GM18870 (cell line): Measurements from ENCODE around the gene RHOF.

Source experiments
- ATAC-seq: cut with Tn5 transposase; IDR thresholded peaks from one replicate; pipeline ENCODE4 v1.9.1; 2021; ENCODE audit warnings: moderate library complexity; ENCODE audit not compliant: unreplicated experiment

The RHOF gene

DNA sequence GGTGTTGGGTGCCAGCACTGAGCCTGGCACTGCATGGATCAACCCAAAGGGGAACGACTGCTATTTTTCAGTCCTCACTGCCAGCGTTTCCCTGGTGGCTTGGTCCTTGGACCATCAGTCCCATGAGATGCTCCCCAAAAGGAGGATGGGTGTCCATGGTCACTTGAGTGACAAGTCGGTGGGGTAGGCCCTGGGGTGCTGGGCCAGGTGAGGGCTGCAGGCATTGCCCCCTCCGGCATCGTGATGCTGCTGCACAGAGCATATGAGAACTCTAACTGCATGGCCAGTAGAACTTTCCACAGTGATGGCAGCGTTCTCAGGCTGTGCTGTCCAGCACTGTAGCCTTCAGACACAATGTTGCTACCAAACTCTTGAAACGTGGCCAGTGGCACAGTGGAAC lies 26.6 kb upstream of the RHOF start:
- no peak for ATAC-seq

- no peak for ATAC-seq
Measured at GRCh38 chr12:121819212-121819949, 25.9 kb upstream of the RHOF start.

DNA sequence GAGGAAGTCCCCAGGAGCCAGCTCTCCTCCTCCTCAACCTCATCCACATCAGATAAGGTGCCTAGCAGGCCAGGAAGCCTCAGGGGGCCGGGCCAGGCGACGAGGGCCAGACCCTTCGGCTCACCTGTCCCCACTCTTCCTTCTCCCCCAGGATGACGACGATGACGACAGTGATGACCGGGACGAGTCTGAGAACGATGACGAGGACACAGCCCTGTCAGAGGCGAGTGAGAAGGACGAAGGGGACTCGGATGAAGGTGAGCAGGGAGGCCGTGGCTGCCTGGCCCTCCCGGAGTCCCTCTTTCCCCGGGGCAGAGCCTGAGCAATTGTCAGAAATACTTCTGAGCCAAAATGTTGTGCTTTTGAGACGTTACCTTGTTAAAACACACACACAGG lies 24.2 kb upstream of the RHOF start:
- ATAC-seq: no peak

- ATAC-seq: no peak
Measured at GRCh38 chr12:121816925-121817647, 23.6 kb upstream of the RHOF start.

GRCh38 chr12:121815263-121815662 lies 21.8 kb upstream of the RHOF start:
- ATAC-seq: no peak

- no peak for ATAC-seq
Measured at GRCh38 chr12:121814429-121815119, 21.1 kb upstream of the RHOF start.

DNA sequence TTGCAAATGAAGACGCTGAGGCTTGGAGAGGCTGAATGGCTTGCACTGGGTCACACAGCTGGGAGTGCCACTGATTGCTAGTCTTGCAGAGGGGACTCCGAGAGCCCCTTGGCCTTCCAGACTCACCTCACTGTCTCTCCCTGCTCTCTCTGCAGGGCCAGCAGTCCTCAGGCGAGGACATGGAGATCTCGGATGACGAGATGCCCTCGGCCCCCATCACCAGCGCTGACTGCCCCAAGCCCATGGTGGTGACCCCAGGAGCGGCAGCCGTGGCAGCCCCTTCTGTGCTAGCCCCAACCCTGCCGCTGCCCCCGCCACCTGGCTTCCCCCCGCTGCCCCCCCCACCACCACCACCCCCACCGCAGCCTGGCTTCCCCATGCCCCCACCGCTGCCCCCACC lies 20.5 kb upstream of the RHOF start:
- ATAC-seq: no peak

- no peak for ATAC-seq
Measured at GRCh38 chr12:121812921-121813896, 19.7 kb upstream of the RHOF start.

DNA sequence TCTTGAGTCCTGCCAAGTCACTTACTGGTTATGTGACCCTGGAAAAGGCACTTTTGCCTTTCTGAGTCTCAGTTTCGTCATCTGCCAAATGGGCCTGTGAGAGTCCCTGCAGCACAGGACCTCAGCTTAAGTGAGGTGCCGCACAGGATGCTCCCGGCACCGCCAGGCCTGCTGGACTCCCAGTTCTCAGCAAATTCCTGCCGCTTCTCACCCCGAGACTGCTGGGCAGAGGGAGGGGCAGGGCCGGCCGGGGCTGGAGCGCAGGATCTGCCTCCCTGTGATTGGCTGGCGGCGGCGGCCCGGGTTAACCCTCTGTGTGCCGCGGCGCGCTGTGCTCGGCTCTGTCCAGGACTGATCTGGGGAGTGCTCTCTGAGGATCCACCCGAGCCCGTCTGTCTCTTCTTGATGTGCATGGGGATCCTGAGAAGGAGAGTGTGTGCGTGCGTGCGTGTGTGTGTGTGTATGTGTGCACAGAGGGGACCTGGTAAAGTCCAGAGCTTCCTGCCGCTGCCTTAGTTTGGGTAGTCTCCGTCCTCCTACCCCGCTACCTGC lies 18.9 kb upstream of the RHOF start:
- ATAC-seq: no peak

GRCh38 chr12:121811434-121812319 lies 18.2 kb upstream of the RHOF start:
- no peak for ATAC-seq

GRCh38 chr12:121810833-121811433 lies 17.4 kb upstream of the RHOF start:
- ATAC-seq: no peak

- no peak for ATAC-seq
Measured at GRCh38 chr12:121810234-121810817, 16.8 kb upstream of the RHOF start.

- ATAC-seq: no peak
Measured at GRCh38 chr12:121809712-121810116, 16.2 kb upstream of the RHOF start.

DNA sequence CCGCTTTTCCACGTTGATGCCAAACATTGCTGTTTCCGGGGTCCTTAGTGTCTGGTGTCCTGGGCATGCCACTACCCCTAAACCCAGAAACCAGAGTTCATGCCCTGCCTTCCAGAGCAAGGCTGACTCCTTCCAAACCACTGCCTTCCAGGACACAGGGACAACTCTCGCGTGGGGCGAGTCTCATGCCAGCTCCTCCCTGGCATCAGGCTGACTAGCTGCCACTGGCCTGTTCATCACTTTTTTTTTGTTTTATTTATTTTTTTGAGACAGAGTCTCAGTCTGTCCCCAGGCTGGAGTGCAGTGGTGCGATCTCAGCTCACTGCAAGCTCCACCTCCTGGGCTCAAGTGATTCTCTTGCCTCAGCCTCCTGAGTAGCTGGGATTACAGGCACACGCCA lies 15.1 kb upstream of the RHOF start:
- ATAC-seq: no peak

DNA sequence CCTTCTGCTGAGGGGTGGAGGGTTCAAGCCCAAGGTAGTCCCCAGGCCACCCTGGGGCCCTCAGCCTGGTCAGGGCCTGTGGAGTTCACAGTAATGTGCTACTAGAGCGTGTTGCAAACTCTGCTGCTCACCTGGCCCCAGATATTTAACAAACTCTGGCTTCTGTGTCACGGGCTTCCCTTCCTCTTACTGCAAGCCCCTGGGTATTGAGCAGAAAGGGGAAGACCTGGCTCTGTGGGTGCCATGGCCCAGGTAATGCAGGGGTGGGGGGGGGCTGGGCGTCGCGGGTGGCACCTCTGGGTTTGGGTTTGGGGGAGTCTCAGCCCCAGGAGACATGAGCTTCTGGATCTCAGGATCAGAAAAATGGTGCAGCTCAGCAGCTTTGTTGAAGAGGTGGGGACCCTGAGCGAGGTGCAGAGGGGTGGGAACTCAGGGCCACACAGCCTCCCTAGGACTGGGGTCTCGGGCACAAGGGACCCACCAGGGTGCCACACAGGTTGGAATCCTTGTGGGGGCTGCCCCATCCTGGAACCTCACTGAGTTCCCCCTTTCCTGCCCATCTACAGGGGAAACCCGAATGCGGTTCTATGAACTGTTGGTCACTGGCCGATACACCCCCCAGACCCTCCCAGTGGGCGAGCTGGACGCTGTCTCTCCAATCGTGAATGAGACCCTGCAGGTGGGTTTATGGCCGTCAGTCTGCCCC lies 14.3 kb upstream of the RHOF start:
- no peak for ATAC-seq

DNA sequence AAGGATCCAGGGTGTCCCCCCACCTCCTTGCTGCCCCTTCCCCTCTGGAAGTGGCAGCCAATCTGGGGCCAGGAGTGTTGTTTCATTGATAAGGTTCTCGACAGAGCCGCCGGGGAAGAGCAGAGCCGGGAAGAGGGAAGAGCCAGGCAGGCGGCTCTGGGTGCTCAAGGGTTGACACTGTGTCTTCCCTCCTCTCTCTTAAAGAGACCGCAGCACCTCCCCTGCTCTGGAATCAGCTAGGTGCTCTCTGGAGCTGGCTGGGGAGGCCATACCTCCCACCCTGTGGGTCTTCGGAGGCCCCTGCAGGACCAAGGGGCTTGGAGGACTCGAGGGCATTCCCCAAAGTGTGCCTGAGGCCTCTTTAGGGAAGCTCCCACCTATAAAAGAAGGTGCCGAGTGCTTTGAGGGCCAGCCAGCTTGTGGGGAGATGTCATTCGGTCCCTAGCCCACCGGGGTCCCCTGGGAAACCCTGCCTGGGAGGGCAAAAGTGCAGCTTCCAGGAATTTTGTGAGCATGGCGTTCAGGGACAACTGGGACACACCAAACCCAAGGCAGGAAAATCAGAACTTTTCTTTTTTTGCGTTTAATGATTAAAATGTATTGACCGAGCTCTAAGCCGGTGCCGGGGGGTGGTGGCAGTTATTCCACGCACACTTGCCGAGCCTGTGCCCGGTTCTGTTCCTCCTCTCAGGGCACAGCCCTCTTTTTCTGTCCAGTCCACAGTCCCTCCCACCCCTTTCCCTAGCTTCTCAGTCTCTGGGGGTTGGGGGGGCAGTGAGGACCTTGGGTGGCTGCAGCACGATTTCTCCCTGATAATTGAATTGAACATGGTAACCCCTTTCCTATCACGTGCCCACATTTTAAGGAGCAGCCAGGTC lies 13.3 kb upstream of the RHOF start:
- no peak for ATAC-seq

DNA sequence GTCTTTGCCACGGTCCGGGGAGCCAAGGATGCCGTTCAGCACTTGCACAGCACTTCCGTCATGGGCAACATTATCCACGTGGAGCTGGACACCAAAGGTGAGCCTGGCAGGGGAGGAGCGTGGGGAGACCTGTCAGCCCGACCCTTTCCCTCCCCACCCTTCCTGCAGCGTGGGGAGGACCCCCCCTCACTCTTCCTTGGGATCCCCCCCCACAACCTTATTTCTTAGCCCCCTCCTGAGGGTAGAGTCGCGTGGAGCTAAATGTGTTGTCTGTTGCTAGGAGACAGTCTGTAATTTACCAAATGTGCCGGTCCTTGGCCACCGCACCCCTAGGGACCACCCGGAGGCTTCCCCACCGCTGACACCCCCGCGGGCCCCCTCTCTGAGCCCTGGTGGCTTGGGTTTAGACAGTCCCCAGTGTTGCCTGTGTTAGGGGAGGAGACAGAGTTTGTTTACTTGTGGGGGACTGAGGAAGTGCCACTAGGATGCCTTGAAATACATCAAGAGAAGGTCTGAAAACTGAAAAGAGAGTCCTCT lies 12.6 kb upstream of the RHOF start:
- no peak for ATAC-seq
